Airway epithelial cell (primary cell): ENCODE results near the gene CMYA5. TPM values are rescaled to one million over a fixed set of nuclear protein-coding genes. Genes with fewer than 3 reads are reported as not detected.

Experiments
- total RNA-seq: library from RNA; depleted of rRNA; stranded (reverse); fragments of >200 nt; gene quantifications from 2 replicates; pipeline ENCODE4 v1.2.3, GENCODE V29; 2015

The CMYA5 gene
- 0.09 and 0.56 TPM in 2 replicates for total RNA-seq

DNA sequence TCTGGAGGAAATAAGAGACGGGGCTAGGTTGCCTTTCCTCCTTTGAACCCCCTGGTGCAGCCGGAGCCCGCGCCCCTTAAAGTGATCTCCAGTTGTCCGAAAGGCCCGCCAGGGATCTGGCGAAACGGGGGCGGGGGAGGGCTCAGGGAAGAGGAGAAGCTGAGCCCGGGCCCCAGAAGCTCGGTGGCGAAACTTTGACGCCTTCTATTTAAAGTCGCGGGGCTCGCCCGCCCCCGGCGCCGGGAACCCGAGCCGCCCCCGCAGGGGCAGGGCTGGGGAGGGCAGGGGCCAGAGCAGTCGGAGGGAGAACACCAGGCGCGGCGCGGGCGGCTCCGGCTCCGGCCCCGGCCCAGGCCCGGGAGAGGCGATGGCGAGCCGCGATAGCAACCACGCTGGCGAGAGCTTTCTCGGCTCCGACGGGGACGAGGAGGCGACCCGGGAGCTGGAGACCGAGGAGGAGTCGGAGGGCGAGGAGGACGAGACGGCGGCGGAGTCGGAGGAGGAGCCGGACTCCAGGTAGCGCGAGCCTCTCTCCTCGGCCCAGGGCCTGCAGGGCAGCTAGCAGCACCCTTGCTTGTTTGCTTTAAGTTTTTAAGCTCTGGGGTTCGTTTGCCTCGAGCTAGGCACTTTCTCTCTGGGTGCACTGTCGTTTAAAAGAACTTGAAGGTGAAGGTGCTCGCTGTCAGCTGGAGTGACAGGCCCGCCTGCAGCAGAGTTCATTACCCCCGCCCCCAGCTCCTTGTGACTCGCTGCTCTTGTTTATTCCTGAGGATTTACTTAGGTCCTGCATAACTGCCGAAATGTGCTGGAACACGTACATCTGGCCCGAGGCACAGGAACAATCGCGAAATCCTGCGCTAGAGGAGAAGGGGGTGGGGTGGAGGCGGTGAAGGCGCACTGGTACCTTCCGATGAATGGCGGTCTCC, at the start of gene CMYA5:
Gene CMYA5 (plus strand): TSS at position 296 of the 926 bp plus-strand sequence. CDS start 72 bp downstream, at position 368.

Other genes starting within 250 kb of the CMYA5 start
- 6.6 and 9.2 TPM in 2 replicates for gene HOMER1, start 175.7 kb upstream of the CMYA5 start, total RNA-seq
- gene TENT2, start 77.4 kb upstream of the CMYA5 start, total RNA-seq: 22.4 and 27.2 TPM in 2 replicates